Caco-2 (cell line): ENCODE data around the gene TRPM7. TPM values are rescaled to one million over a fixed set of nuclear protein-coding genes. Genes with fewer than 3 reads are reported as not detected.

Source experiments
- BruUV-seq: library from RNA; stranded (reverse); fragments of 400-500 nt; replicated peaks from 2 replicates; lab custom pipeline; 2021; lab: Mats Ljungman, UMichigan
- CTCF ChIA-PET: fragments of 300-600 bp; sonication (Branson Sonifier 250); formaldehyde crosslinking; loops from one replicate; lab custom pipeline; 2022; ENCODE audit warnings: antibody characterized with exemption; lab: Charles Lee
- POLR2A ChIA-PET: fragments of 300-600 bp; sonication (Branson Sonifier 250); formaldehyde crosslinking; loops from one replicate; lab custom pipeline; 2022; ENCODE audit warnings: antibody characterized with exemption; lab: Charles Lee
- DNase-seq, 2 experiments: peaks; one replicate each; pipeline versions ENCODE4 v3.0.0 to v3.0.0-alpha.2; 2020 to 2022
- H3K27me3 ChIP-seq: replicated peaks from 2 replicates; pipeline ENCODE4 v1.6.0; 2011; ENCODE audit warnings: low read length; ENCODE audit not compliant: control insufficient read depth, insufficient read depth
- H3K36me3 ChIP-seq: 2 replicates; pipeline ENCODE4 v1.5.1; 2011; ENCODE audit warnings: low read length; ENCODE audit not compliant: control insufficient read depth, insufficient read depth
- H3K4me1 ChIP-seq: fragments of 250-450 bp; sonication (Bioruptor Pico); 2 replicates; pipeline ENCODE4 v1.5.1; 2020; ENCODE audit warnings: mild to moderate bottlenecking
- H3K4me3 ChIP-seq: 2 replicates; pipeline ENCODE4 v1.5.1; 2011; ENCODE audit warnings: low read depth, mild to moderate bottlenecking, control low read depth, low read length
- H3K9me3 ChIP-seq: fragments of 250-450 bp; sonication (Bioruptor Pico); 2 replicates; pipeline ENCODE4 v1.5.1; 2020; ENCODE audit warnings: mild to moderate bottlenecking, moderate library complexity
- H3K27ac Mint-ChIP-seq: one replicate; pipeline ENCODE4 v1.8.0; 2022; ENCODE audit warnings: mixed read lengths; ENCODE audit not compliant: unreplicated experiment
- H3K27me3 Mint-ChIP-seq: one replicate; pipeline ENCODE4 v1.8.0; 2022; ENCODE audit warnings: mixed read lengths; ENCODE audit not compliant: insufficient read depth, unreplicated experiment
- H3K36me3 Mint-ChIP-seq: one replicate; pipeline ENCODE4 v1.8.0; 2022; ENCODE audit warnings: mild to moderate bottlenecking, mixed read lengths; ENCODE audit not compliant: insufficient read depth, unreplicated experiment
- H3K4me1 Mint-ChIP-seq: one replicate; pipeline ENCODE4 v1.8.0; 2022; ENCODE audit warnings: low read depth, mixed read lengths; ENCODE audit not compliant: unreplicated experiment
- H3K4me3 Mint-ChIP-seq: one replicate; pipeline ENCODE4 v1.8.0; 2022; ENCODE audit warnings: mild to moderate bottlenecking, moderate library complexity, mixed read lengths; ENCODE audit not compliant: unreplicated experiment
- H3K9me3 Mint-ChIP-seq: one replicate; pipeline ENCODE4 v1.8.0; 2022; ENCODE audit warnings: mixed read lengths; ENCODE audit not compliant: unreplicated experiment
- intact Hi-C: fragments of 100-400 bp; cut with micrococcal nuclease; formaldehyde crosslinking; loops from one replicate; pipeline ENCODE4 v1.10.0; 2022; ENCODE audit not compliant: unreplicated experiment
- total RNA-seq: library from RNA; stranded (reverse); gene quantifications from 2 replicates; pipeline ENCODE4 v1.2.3, GENCODE V29; 2022
- TF ChIP-seq, protein P1 (sequence below), 2 experiments: fragments of 200-600 bp in 1 of 2; IDR thresholded peaks; 1 replicate in 1 of 2; 2 replicates in 1 of 2; pipeline versions ENCODE4 v1.5.1 to v1.8.0; 2011 to 2022; ENCODE audit warnings: antibody characterized with exemption in 1 of 2, control low read depth in 1 of 2, inconsistent platforms in 1 of 2, low read depth in 1 of 2, low read length in 1 of 2, mild to moderate bottlenecking in 1 of 2, moderate library complexity in 1 of 2; ENCODE audit not compliant: insufficient read depth in 1 of 2, severe bottlenecking in 1 of 2, unreplicated experiment in 1 of 2

Gene TRPM7
- total RNA-seq, 1 experiment from 2014 or later: 70.9 TPM

DNA sequence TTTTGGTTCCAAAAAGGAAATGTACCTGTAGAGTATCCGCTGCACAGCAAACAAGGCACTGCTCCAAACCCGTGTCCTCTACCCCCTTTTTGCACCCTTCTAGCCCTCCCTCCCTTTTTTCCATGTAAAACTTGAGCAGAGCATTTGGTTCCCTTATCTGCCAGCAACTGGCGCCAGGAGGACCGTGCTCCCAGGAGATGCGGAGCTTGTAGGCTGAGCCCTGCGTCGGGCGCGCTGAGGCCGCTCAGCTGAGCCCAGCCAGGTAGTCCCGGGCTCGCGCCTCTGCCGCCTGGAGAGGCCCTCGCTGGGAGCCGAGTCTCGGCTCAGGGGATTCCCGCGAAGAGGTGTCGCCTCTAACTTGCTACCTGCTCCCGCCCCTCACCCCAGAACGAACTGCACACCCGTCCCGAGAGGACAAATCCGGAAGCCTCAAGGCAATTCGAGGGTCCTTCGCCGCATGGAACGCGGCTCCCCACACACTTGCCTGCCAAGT is 575 bp downstream of the TRPM7 start:
- BruUV-seq: TSS peak; percentile 61
- intact Hi-C loops: loop anchor here (1.0 to 2.0 kb wide), 3 partner anchors 32 to 191 kb away; partner anchors contain the start of gene SPPL2A

DNA sequence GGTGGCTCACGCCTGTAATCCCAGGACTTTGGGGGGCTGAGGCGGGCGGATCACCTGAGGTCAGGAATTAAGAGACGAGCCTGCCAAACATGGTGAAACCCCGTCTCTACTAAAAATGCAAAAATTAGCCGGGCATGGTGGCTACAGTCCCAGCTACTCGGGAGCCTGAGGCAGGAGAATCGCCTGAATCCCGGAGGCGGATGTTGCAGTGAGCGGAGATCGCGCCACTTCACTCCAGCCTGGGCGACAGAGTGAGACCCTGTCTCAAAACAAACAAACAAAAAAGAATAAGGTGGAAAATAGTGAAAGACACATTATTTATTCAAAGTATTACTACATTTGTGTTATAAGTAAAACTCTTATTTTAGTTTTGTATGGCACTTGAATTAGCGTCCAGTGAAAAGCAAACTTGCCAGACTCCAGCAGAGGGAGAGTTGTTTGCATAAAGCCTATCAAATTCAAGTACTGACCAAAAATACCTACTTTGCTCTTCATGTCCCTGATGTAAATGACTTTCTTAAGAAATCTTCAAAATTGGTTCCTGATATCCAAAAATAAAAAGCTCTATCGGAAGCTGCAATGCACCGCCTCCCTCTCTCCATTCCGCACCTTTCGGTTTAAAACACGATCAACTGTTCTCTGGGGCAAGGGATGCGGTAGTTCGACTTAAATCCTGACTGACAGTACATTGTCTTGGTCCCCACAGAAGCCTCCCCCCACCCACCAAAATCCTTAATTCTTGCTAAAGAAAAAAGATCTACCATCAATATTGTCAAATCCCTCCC is 1.2 kb downstream of the TRPM7 start:
- Mint-ChIP-seq H3K4me3 (peak overlapping the region; percentile 85), H3K27me3 (no peaks in the 10 kb centered on the region), H3K36me3 (peaks cover 66% of the 10 kb centered on the region), H3K4me1 (peaks cover 13% of the 10 kb centered on the region), H3K27ac (peak overlapping the region; percentile 98), H3K9me3 (no peaks in the 10 kb centered on the region)
- DNase-seq: no peak
- Histone ChIP-seq H3K9me3 (no peaks in the 10 kb centered on the region), H3K4me1 (peaks cover 4% of the 10 kb centered on the region), H3K27me3 (no peaks in the 10 kb centered on the region), H3K4me3 (peak overlapping the region; percentile 87), H3K36me3 (no peaks in the 10 kb centered on the region)
- no TSS peak for BruUV-seq
- ChIA-PET CTCF (no interaction called here), POLR2A (no interaction called here)
- intact Hi-C loops: no loop called here
- TF ChIP-seq, protein P1, sequence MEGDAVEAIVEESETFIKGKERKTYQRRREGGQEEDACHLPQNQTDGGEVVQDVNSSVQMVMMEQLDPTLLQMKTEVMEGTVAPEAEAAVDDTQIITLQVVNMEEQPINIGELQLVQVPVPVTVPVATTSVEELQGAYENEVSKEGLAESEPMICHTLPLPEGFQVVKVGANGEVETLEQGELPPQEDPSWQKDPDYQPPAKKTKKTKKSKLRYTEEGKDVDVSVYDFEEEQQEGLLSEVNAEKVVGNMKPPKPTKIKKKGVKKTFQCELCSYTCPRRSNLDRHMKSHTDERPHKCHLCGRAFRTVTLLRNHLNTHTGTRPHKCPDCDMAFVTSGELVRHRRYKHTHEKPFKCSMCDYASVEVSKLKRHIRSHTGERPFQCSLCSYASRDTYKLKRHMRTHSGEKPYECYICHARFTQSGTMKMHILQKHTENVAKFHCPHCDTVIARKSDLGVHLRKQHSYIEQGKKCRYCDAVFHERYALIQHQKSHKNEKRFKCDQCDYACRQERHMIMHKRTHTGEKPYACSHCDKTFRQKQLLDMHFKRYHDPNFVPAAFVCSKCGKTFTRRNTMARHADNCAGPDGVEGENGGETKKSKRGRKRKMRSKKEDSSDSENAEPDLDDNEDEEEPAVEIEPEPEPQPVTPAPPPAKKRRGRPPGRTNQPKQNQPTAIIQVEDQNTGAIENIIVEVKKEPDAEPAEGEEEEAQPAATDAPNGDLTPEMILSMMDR (IDR thresholded peaks at IDR 0.05; ENCODE audit: insufficient read depth in 1 of 2, low read depth in 1 of 2, low read length in 1 of 2, severe bottlenecking in 1 of 2, unreplicated experiment in 1 of 2): peak in 1 of 2 experiments; percentile 6

More for the DNA sequence above, 575 bp downstream of the TRPM7 start:
- Mint-ChIP-seq H3K27me3 (no peaks in the 10 kb centered on the region), H3K4me3 (peak overlapping the region; percentile 85), H3K27ac (peak overlapping the region; percentile 98), H3K36me3 (peaks cover 64% of the 10 kb centered on the region), H3K9me3 (no peaks in the 10 kb centered on the region), H3K4me1 (peaks cover 13% of the 10 kb centered on the region)
- DNase-seq: peak; percentile 68 to 69
- Histone ChIP-seq H3K27me3 (no peaks in the 10 kb centered on the region), H3K9me3 (no peaks in the 10 kb centered on the region), H3K36me3 (no peaks in the 10 kb centered on the region), H3K4me3 (peak overlapping the region; percentile 87), H3K4me1 (peaks cover 4% of the 10 kb centered on the region)
- CTCF ChIA-PET: no interaction called here
- TF ChIP-seq, protein P1 (IDR thresholded peaks at IDR 0.05; ENCODE audit: insufficient read depth in 1 of 2, low read depth in 1 of 2, low read length in 1 of 2, severe bottlenecking in 1 of 2, unreplicated experiment in 1 of 2): no peak
- POLR2A ChIA-PET: no interaction called here

DNA sequence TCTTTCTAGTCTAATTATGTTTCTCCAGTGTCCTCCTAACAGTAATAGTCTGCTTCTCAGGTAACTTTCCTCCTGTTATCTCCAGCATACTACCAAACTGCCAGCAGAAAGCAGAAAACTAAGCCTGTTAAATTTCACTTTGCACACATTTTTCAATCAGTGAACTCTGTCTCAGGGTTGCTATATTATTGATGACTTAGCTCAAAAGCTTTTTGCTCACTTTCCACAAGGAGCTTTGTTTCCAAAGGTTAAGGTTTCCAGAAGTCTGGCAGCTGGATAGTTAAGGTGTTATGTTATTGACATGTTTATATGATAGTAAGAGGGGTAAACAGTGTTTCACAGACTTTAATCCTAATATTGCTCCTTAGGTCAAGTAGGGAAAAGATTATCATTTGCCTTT is 5.1 kb downstream of the TRPM7 start:
- Histone ChIP-seq H3K36me3 (no peaks in the 10 kb centered on the region), H3K27me3 (no peaks in the 10 kb centered on the region), H3K9me3 (no peaks in the 10 kb centered on the region), H3K4me3 (no peak overlapping the region), H3K4me1 (peaks cover 13% of the 10 kb centered on the region)
- H3K4me1 Mint-ChIP-seq: peaks cover 7% of the 10 kb centered on the region
- H3K27me3 Mint-ChIP-seq: no peaks in the 10 kb centered on the region
- no peaks in the 10 kb centered on the region for H3K9me3 Mint-ChIP-seq
- H3K36me3 Mint-ChIP-seq: peaks cover 70% of the 10 kb centered on the region
- DNase-seq: no peak
- ChIA-PET CTCF (no interaction called here), POLR2A (interaction anchor here (0.6 kb wide), 1 partner anchor 85 kb away, joined by 4 read pairs; no protein-coding TSS in a partner anchor)
- TF ChIP-seq, protein P1 (IDR thresholded peaks at IDR 0.05; ENCODE audit: insufficient read depth in 1 of 2, low read depth in 1 of 2, low read length in 1 of 2, severe bottlenecking in 1 of 2, unreplicated experiment in 1 of 2): no peak
- intact Hi-C loops: no loop called here
- H3K4me3 Mint-ChIP-seq: no peak overlapping the region
- no peak overlapping the region for H3K27ac Mint-ChIP-seq
- no TSS peak for BruUV-seq
